Cardiac septum (tissue), 1 donor: Measurements from ENCODE around the gene ZPBP2. TPM values are rescaled to one million over a fixed set of nuclear protein-coding genes. Genes with fewer than 3 reads are reported as not detected.
A peak's percentile ranks its signal among the peaks of the same experiment; 100 is the strongest.
"Not testable (repeated sequence)": the region's sequence is repeated elsewhere in the genome, so short reads cannot be mapped to it uniquely, and the experiment has no call there.

Experiments used
- DNase-seq: peaks from one replicate; pipeline ENCODE4 v3.0.0-alpha.2; 2020; ENCODE audit warnings: low spot score
- intact Hi-C: fragments of 100-400 bp; cut with DNase I; formaldehyde crosslinking; loops from one replicate; pipeline ENCODE4 v1.14.0; 2022
- total RNA-seq: library from RNA; stranded (reverse); fragmentation: NEBNext Ultra II Directional; extraction: Animal tissue kit (Norgen Biotek cat#: 25700); gene quantifications from one replicate; pipeline ENCODE4 v1.2.1, GENCODE V29; 2021
- donor health status: DM: no; HTN: no; CAD: no.

ZPBP2 gene
- total RNA-seq, 1 donor from 2014 or later: not detected

DNA sequence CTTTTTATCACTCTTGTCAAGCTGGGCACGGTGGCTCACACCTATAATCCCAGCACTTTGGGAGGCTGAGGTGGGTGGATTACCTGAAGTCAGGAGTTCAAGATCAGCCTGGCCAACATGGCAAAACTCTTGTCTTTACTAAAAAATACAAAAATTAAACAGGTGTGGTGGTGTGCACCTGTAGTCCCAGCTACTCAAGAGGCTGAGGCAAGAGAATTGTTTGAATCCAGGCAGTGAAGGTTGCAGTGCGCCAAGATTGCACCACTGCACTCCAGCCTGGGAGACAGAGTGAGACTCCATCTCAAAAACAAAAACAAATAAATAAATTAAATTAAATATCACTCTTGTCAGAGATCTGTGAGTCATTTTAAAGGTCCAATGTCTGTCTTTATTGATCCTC is 34.0 kb downstream of the ZPBP2 start:
- intact Hi-C loops, DNase-seq: not testable (repeated sequence)

DNA sequence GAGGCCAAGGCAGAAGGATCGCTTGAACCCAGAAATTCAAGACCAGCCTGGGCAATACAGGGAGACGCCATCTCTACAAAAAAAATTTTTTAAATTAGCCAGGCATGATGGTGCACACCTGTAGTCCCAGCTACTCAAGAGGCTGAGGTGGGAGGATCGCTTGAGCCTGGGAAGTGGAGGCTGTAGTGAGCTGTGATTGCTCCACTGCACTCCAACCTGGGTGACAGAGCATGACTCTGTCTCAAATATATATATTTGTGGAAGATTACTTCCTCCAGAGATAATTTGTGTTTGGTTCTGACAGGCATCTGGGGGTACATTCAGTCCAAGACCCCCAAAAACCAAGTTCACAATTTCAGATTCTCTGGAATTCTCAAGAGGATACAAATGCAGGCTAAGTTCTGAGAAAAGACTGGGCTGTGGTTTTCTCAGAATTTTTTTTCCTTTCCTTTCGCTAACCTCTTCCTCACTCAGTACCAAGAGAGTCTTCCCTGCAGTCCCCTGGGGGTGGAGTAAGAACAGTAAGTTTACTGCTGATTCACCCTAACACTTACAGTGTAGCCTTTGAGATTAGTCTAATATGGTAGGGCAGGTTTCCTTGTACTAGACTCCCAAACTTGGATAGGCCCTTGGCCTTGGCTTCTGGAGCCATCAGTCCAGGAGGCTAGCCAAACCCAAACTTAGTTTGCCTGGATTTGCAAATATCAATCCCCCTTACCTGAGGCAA is 35.3 kb downstream of the ZPBP2 start:
- DNase-seq: no peak
- intact Hi-C loops: no loop called here

DNA sequence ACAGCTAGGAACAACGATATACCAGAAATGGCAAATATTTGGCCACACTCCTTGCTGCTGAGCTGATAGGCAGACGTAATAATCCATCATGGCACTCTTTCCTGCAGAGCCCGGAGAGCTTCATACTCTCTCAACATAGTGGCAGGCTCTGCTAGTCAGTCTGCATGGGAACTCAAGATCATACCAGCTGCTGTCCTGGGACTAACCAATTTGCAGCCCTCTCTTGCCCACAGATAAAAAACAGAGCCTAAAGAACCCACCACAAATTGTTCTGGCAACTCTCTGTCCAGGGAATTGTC is 36.9 kb downstream of the ZPBP2 start:
- intact Hi-C loops: no loop called here
- no peak for DNase-seq

DNA sequence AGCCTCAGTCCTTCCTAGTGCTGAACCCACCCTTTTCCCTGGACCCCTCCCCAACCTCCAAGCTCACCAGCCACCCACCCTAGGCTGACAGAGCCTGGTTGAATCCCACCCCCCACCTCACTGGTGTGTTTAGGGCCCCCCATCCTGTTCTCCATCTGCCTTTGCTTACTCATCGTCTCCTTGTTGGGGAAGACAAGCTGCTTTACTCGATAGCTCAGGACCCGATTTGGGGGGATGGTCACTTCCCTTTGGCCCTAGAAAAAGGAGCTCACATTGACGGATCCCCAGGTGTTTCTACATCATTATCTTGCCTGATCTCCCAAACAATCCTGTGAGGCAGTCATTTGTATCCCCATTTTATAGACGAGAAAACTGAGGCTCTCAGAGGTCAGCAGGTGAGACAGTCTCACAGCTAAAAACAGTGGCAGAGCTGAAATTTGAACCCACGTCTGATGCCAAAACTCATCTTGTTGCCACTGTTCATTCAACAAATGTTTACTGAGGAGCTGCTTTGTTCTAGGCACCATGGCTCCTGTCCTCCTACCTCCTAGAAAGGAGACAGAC is 40.9 kb downstream of the ZPBP2 start:
- DNase-seq: no peak
- intact Hi-C loops: no loop called here

DNA sequence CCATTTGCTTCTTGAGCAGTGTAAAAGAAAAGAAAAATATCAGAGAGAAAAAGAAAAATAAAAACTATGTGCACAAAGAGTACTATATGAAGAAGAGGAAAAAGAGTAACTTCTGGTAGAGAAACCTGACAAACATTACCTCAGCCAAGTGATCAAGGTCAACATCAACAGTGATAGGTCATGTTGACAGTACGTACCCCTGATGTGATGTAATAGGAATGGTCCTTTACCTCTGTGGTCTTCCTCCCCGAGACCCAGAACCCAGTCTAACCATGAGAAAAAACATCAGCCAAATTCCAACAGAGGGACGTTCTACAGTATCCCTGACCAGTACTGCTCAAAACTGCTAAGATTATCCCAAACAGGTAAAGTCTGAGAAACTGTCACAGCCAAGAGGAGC is 46.0 kb downstream of the ZPBP2 start:
- no peak for DNase-seq
- intact Hi-C loops: no loop called here

DNA sequence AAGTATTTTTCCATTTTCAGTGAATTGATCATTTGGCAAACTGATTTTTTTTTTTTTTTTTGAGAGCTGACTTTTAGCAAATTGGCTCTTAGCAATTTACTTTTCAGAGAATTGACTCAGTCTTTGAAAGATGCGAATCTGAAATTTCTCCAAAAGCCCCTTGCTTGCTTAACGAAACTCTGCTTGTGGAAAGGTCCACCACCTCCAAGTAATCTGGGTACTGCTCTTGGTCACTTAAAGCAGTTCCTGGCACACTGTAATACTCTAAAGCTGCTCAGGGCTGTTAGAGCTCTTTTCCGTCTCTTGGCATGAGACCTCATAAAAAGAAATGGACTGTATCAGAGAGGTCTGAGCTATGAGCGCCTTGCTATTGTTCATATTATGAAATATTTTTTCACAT is 47.6 kb downstream of the ZPBP2 start:
- no peak for DNase-seq
- intact Hi-C loops: no loop called here

DNA sequence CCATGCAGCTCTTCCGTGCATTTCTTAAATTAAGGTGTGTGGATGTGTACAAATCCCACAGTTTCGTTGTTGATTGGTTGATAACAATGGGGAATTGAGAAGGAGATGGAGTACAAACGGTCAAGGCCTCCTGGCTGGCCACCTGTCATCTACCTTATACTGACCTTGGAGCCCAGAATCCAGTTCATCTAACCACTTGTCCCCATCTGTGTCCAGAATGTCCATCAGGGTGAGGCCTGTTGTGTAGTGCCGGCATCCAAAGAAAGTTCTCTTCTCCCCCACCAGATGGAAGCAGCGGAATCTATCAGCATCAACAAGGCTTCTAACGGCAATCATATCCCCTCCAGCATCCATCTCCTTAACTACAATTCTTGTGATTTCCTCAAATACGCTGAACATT is 48.9 kb downstream of the ZPBP2 start:
- intact Hi-C loops: no loop called here
- no peak for DNase-seq

DNA sequence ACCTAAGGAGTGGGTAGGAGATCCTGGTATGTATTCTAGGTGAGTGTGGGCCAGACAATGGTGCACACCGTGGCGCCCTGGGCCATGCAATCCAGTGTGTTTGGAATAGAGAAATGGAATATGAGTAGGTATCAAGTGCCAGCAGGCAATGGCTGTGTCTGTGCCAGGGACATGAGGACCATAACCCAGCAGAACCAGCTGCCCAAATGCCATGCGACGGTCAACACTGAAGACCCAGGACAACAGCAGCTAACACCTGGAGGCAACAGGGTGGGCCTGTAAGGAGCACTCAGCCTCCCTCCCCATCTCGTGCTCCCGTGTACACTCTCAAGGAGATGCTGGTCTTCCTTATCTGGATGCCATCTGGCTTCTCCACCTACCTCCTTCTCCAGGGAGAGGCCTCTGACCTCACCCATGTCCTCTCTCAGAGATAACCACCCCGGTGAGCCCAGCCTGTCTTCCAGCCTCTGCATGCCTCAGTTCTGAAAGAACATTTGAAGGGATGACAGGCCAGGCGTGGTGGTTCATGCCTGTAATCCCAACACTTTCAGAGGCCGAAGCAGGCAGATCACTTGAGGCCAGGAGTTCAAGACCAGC is 51.2 kb downstream of the ZPBP2 start:
- no peak for DNase-seq
- intact Hi-C loops: no loop called here

DNA sequence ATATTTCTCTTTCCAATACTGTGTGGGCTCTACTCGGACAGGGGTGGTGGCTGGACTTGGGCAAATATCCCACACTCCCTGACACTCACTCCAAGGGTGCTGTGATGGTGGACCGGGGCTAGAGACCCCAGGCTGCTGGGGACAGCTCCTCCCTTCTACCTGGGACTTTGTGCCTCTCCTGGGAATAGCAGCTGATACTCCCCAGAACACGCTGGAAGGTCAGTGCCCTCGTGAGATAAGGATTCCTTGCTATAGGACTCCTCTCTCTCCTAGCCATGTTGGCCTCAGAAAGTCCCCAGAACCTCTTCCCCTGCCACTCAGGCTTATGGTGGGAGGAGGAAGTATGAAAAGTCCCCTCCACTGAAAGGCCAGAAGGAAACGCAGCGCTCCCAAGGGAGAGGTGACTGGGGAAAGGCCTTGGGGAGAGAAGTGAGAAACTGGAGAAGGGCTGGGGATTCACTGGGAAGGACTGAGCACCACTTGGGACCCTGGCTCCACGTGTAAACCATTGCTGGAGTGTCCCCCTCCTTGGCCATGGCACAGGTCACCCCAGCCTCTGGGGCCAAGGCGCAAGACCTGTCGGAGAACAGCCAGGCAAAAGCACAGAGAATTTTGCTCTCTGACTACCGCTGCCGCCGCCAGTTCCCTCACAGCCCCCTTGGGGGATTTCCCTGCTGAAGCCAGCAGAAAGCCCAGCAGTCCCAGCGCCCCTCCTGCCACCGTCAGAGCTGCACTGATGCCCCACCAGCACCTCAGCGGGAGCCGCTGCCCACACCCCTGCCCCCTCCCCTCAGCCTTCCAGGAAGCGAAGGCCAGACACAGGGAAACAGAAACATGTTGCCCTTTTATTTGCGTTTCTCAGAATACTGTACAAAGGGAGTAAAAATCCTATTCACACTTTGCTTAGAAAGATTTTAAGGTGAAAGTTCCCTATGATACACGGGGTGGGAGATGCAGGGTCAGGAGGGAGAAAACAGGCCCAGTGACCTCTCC is 52.5 kb downstream of the ZPBP2 start:
- intact Hi-C loops: loop anchor here (5.0 kb wide), 1 partner anchor 278 kb away; no protein-coding TSS in a partner anchor
- no peak for DNase-seq

DNA sequence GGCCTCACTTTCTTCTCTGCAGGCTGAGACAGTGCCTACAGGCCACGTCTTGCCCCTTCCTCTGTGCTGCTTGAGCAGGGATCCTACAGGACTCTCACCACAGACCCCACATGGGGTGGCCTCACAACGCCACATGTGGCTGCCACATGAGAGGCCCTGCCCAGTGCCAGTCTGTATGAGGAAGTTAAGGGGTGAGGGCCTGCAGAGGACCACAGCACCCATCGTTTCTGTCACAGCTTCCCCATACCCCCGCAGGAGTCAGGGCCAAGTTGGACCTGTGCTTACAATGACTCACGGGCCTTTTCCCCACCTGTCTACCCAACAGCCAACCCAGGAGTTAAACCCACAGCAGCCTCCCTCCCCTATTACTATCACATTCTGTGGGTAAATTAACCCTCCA is 53.3 kb downstream of the ZPBP2 start:
- intact Hi-C loops: loop anchor here (5.0 kb wide), 1 partner anchor 279 kb away; no protein-coding TSS in a partner anchor
- no peak for DNase-seq

DNA sequence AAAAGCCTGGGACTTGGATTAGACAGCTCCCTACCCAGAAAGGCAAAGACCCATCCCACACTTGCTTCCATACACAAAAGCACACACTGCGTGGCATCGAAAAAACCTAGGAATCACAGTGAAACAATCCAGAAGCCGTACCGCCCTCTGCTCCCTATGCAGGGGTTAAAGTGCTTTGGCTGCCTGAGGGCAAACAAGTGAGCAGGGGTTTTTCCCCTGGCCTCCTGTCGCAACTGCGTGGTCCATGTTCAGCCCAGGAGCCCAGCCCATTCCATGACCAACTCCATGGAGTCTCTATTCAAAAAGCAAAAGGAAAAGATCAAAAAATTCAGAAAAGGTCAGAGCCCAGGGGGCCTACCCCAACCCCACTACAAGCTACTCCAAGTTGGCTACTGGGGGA is 54.0 kb downstream of the ZPBP2 start:
- no peak for DNase-seq
- intact Hi-C loops: loop anchor here (5.0 kb wide), 1 partner anchor 280 kb away; no protein-coding TSS in a partner anchor

DNA sequence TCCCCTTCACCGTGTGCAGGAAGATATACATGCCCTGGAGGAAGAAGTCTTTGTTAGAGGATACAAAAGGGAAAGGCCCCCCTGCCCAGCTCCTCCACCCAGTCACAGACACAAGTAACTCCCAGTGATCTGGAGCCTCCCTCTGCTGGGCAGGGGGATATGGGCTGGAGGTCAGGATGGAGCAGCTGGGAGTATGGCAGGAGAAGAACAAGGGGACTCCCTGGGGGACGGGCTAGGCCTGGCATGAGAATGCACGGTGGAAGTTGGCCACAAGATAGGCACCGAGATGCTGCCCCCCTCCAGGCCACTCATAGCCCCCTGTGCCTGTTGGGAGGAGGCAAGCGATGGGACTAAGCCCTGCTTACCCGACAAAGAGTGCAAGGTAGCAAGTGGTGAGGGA is 55.2 kb downstream of the ZPBP2 start:
- intact Hi-C loops: loop anchor here (5.0 kb wide), 1 partner anchor 281 kb away; no protein-coding TSS in a partner anchor

DNA sequence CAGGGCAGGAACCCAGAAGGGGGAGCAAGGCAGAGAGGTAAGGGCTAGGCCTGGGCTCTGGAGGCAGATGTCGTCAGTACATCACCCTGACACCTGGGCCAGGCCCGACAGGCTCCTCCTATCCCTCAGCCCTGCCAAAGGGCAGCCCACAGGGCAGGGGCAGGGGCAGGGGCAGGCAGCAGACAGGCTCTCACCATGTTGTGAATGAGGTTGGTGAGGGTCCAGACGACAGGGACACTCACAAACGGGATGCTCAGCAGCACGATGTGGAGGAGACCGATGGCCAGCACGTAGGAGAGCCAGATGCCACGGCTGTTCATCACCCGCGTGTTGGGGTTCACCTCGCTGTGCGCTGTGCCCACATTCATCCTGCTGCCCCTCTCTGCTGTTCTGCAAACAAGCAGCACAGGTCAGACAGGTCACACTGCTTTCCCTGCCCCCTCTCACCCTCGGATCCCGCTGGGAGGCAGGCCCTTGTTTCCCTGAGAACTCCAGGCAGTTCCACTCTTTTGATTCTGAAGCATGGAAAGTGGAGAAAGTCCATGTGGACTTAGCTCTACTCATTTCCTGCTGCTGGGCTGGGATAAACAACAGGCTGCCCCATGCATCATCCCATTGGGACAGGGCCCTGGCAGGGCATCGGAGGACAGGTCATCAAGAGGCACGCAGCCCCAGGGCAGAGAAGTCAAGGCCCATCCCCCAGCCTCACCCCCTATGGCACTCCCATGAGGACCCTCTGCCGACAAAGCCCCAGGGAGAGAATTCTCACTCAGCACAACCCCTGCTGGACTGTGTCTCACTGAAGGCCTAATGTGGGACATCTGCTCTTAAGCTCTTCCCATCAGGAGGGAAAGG is 56.1 kb downstream of the ZPBP2 start:
- intact Hi-C loops: loop anchor here (5.0 kb wide), 1 partner anchor 282 kb away; no protein-coding TSS in a partner anchor
- DNase-seq: no peak

More for the DNA sequence above, 55.2 kb downstream of the ZPBP2 start:
- no peak for DNase-seq

DNA sequence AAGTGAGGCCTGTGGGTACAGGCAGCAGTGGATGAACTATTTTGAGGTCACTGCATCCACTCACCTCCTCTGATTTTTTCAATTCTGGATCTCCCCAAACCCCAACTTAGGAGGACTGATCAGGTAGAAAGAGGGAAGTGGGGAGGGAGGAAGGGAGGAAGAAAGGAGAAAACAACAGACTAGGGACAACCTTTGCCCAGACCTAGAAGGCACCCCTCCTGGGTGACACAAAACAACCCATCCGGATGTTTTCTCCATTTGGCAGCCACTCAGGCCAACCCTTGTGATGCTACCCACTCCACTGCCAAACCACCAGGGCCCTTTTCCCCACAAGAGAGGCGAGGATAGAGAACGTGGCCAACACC is 56.7 kb downstream of the ZPBP2 start:
- no peak for DNase-seq
- intact Hi-C loops: loop anchor here (5.0 kb wide), 1 partner anchor 282 kb away; no protein-coding TSS in a partner anchor

DNA sequence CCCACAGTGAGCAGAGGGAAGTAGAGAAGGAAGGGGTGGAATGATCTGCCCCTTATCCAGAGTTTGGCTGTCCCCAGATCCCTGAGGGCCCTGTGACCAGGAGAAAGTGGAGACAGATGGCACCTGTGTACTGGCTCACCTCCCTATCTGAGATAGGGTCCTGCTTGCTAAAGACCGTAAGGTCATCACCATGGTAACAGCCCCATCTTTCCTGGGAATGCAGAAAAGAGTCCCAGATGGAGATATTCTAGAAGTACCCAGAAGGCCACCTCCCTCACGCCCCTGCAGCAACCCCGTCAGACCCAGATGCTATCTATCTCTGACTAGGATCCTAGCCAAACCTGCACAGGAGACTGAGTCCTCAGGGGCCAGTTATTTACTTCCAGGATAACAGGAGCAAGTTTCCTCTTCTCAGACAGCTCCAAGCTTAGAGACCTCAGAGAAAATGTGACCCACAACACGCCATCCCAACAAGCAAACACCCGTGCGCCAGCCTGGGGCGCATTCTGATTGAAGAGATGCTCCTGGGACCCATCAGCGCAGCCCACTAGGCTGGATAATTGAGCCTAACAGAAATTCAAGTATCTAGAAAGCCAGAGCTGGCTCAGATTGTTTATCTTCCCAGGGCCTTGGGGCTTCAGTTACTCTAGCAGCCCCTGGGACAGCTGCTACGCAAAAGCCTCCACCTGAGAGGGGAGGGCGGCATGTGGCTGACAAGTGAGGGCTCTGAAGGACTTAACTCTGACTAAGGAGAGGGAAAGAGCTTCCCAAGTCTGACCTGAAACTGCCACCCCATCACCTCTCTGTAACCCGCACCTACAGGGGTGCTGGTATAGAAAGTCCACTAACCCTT is 57.5 kb downstream of the ZPBP2 start:
- no peak for DNase-seq
- intact Hi-C loops: loop anchor here (2.0 kb wide), 1 partner anchor 27 kb away; no protein-coding TSS in a partner anchor

DNA sequence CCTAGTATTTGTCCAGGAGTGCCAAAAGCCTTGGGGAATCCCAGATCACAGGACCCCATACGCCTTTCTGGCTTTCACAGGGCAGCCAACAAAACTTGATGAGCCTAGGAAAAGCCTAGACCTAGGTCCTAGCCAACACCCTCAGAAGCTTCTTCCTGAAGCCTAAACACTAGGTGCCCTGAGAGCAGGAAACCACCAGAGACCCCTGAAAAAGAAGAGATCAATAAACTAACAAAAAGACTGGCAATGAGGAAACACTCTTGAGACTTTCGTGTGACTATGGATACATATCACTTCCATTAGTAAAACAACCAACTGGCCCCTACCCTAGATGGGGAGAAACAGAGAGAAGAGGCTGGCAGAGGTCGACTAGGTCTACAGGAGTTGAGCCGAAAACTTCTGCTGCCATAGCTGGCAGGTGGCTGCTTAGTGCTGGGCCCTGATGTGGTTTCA is 58.2 kb downstream of the ZPBP2 start:
- intact Hi-C loops: loop anchor here (2.0 kb wide), 1 partner anchor 27 kb away; no protein-coding TSS in a partner anchor
- DNase-seq: no peak

DNA sequence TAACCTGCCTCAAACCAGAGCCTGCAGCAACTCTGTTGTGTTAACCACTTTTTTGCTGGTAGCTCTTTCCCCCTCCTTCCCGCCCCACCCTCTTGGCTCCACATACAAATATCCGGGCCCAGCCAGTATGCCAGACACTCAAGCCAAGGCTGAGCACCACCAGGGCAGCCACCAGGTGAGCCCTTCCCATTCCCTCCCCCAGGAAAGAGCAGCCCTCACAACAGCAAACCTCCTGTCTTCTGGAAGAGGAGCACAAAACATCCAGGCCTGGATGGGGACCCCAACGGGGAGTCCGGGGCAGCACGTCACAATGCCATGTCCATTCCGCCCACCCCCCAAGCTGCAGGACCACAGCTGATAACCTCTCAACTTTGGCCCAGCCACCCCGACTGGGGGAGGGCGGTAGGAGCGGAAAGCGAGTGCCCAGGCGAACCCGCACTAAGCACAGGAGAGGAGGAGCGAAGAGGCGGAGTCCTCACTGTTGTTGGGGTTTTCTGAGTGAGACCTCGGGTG is 58.6 kb downstream of the ZPBP2 start:
- intact Hi-C loops: loop anchor here (1.0 to 2.0 kb wide), 2 partner anchors 26 to 54 kb away; partner anchors contain the start of gene PSMD3
- DNase-seq: peak; percentile 77
